T-helper 1 cell treated with Interleukin-12 subunit alpha and Interleukin-12 subunit beta and Interleukin-4 antibody, amounts not matched to agents 30 μg/mL and 1 μg/mL, for 36 hours (primary cell): ENCODE results near the gene CYP2B6.
"Not testable (repeated sequence)": the region's sequence is repeated elsewhere in the genome, so short reads cannot be mapped to it uniquely, and the experiment has no call there.

ENCODE experiments used
- H3K27ac Mint-ChIP-seq: one replicate; pipeline ENCODE4 v1.8.0; 2021; ENCODE audit warnings: mild to moderate bottlenecking, mixed read lengths
- H3K27me3 Mint-ChIP-seq: one replicate; pipeline ENCODE4 v1.8.0; 2021; ENCODE audit warnings: low read depth, mixed read lengths
- H3K36me3 Mint-ChIP-seq: one replicate; pipeline ENCODE4 v1.8.0; 2021; ENCODE audit warnings: low read depth, mixed read lengths
- H3K4me1 Mint-ChIP-seq: one replicate; pipeline ENCODE4 v1.8.0; 2021; ENCODE audit warnings: low read depth, mixed read lengths
- H3K4me3 Mint-ChIP-seq: one replicate; pipeline ENCODE4 v1.8.0; 2021; ENCODE audit warnings: mild to moderate bottlenecking, moderate library complexity, mixed read lengths
- H3K9me3 Mint-ChIP-seq: one replicate; pipeline ENCODE4 v1.8.0; 2021; ENCODE audit warnings: mixed read lengths

The CYP2B6 gene

GRCh38 chr19:40990972-40991381, at the start of gene CYP2B6:
TSS of gene CYP2B6 (plus strand) at chr19:40991282. CDS start at chr19:40991306, 24 bp downstream.
- Mint-ChIP-seq H3K4me3 (no peak within 1 kb of the TSS), H3K36me3 (peaks cover 1% of the 10 kb centered on the region), H3K27ac (no peak within 1 kb of the TSS), H3K4me1 (no peaks in the 10 kb centered on the region), H3K9me3 (peaks cover 7% of the 10 kb centered on the region), H3K27me3 (peaks cover 29% of the 10 kb centered on the region)

- peaks cover 2% of the 10 kb centered on the region for H3K36me3 Mint-ChIP-seq
- H3K27me3 Mint-ChIP-seq: peaks cover 32% of the 10 kb centered on the region
- H3K4me1 Mint-ChIP-seq: peaks cover 2% of the 10 kb centered on the region
- H3K9me3 Mint-ChIP-seq: no peaks in the 10 kb centered on the region
- no peak overlapping the region for H3K4me3 Mint-ChIP-seq
- H3K27ac Mint-ChIP-seq: no peak overlapping the region
Observed at GRCh38 chr19:40941481-40942219, 49.4 kb upstream of the CYP2B6 start.

- peaks cover 2% of the 10 kb centered on the region for H3K36me3 Mint-ChIP-seq
- peaks cover 4% of the 10 kb centered on the region for H3K9me3 Mint-ChIP-seq
- no peaks in the 10 kb centered on the region for H3K4me1 Mint-ChIP-seq
- peaks cover 25% of the 10 kb centered on the region for H3K27me3 Mint-ChIP-seq
- H3K4me3 Mint-ChIP-seq: no peak overlapping the region
- H3K27ac Mint-ChIP-seq: no peak overlapping the region
Observed at GRCh38 chr19:40945645-40946044, 45.4 kb upstream of the CYP2B6 start.

- Mint-ChIP-seq H3K9me3 (peaks cover 10% of the 10 kb centered on the region), H3K36me3 (peaks cover 2% of the 10 kb centered on the region), H3K27ac (no peak overlapping the region), H3K4me3 (no peak overlapping the region), H3K27me3 (peaks cover 25% of the 10 kb centered on the region), H3K4me1 (no peaks in the 10 kb centered on the region)
Observed at GRCh38 chr19:40947114-40947513, 44.0 kb upstream of the CYP2B6 start.

- no peak overlapping the region for H3K27ac Mint-ChIP-seq
- H3K27me3 Mint-ChIP-seq: peaks cover 25% of the 10 kb centered on the region
- peaks cover 2% of the 10 kb centered on the region for H3K36me3 Mint-ChIP-seq
- H3K9me3 Mint-ChIP-seq: peaks cover 13% of the 10 kb centered on the region
- H3K4me1 Mint-ChIP-seq: no peaks in the 10 kb centered on the region
- no peak overlapping the region for H3K4me3 Mint-ChIP-seq
Observed at GRCh38 chr19:40947573-40947972, 43.5 kb upstream of the CYP2B6 start.

GRCh38 chr19:40948580-40949299, 42.3 kb upstream of the CYP2B6 start:
- Mint-ChIP-seq H3K9me3 (peaks cover 25% of the 10 kb centered on the region), H3K27me3 (peaks cover 25% of the 10 kb centered on the region), H3K4me3 (no peak overlapping the region), H3K36me3 (peaks cover 2% of the 10 kb centered on the region), H3K27ac (no peak overlapping the region), H3K4me1 (no peaks in the 10 kb centered on the region)

- no peak overlapping the region for H3K4me3 Mint-ChIP-seq
- H3K9me3 Mint-ChIP-seq: peaks cover 52% of the 10 kb centered on the region
- H3K4me1 Mint-ChIP-seq: no peaks in the 10 kb centered on the region
- no peak overlapping the region for H3K27ac Mint-ChIP-seq
- peaks cover 8% of the 10 kb centered on the region for H3K27me3 Mint-ChIP-seq
- H3K36me3 Mint-ChIP-seq: peaks cover 2% of the 10 kb centered on the region
Observed at GRCh38 chr19:40954573-40954972, 36.5 kb upstream of the CYP2B6 start.

- H3K9me3 Mint-ChIP-seq: peaks cover 22% of the 10 kb centered on the region
- H3K27ac Mint-ChIP-seq: no peak overlapping the region
- H3K4me1 Mint-ChIP-seq: peaks cover 8% of the 10 kb centered on the region
- peaks cover 2% of the 10 kb centered on the region for H3K36me3 Mint-ChIP-seq
- no peak overlapping the region for H3K4me3 Mint-ChIP-seq
- H3K27me3 Mint-ChIP-seq: peaks cover 14% of the 10 kb centered on the region
Observed at GRCh38 chr19:40959338-40959737, 31.7 kb upstream of the CYP2B6 start.

- Mint-ChIP-seq H3K27ac (no peak overlapping the region), H3K9me3 (peaks cover 13% of the 10 kb centered on the region), H3K4me3 (no peak overlapping the region), H3K27me3 (peaks cover 14% of the 10 kb centered on the region), H3K4me1 (peaks cover 8% of the 10 kb centered on the region), H3K36me3 (no peaks in the 10 kb centered on the region)
Observed at GRCh38 chr19:40960062-40960685, 30.9 kb upstream of the CYP2B6 start.

GRCh38 chr19:40960780-40961179, 30.3 kb upstream of the CYP2B6 start:
- H3K9me3 Mint-ChIP-seq: peaks cover 12% of the 10 kb centered on the region
- no peak overlapping the region for H3K27ac Mint-ChIP-seq
- no peak overlapping the region for H3K4me3 Mint-ChIP-seq
- H3K4me1 Mint-ChIP-seq: peaks cover 8% of the 10 kb centered on the region
- H3K27me3 Mint-ChIP-seq: peaks cover 14% of the 10 kb centered on the region
- H3K36me3 Mint-ChIP-seq: no peaks in the 10 kb centered on the region

- Mint-ChIP-seq H3K27me3 (peaks cover 16% of the 10 kb centered on the region), H3K27ac (no peak overlapping the region), H3K9me3 (peaks cover 8% of the 10 kb centered on the region), H3K36me3 (peaks cover under 1% of the 10 kb centered on the region), H3K4me1 (peaks cover 8% of the 10 kb centered on the region), H3K4me3 (no peak overlapping the region)
Observed at GRCh38 chr19:40962460-40962961, 28.6 kb upstream of the CYP2B6 start.

GRCh38 chr19:40964361-40964760, 26.7 kb upstream of the CYP2B6 start:
- H3K4me3 Mint-ChIP-seq, H3K36me3 Mint-ChIP-seq, H3K27ac Mint-ChIP-seq, H3K9me3 Mint-ChIP-seq: not testable (repeated sequence)
- Mint-ChIP-seq H3K27me3 (peaks cover 10% of the 10 kb centered on the region), H3K4me1 (peaks cover 17% of the 10 kb centered on the region)

- Mint-ChIP-seq H3K27me3 (peaks cover 10% of the 10 kb centered on the region), H3K4me1 (peaks cover 26% of the 10 kb centered on the region)
- H3K27ac Mint-ChIP-seq, H3K4me3 Mint-ChIP-seq, H3K9me3 Mint-ChIP-seq, H3K36me3 Mint-ChIP-seq: not testable (repeated sequence)
Observed at GRCh38 chr19:40965351-40965750, 25.7 kb upstream of the CYP2B6 start.

- not testable (repeated sequence) for H3K4me3 Mint-ChIP-seq, H3K27ac Mint-ChIP-seq, H3K36me3 Mint-ChIP-seq, H3K9me3 Mint-ChIP-seq
- peaks cover 35% of the 10 kb centered on the region for H3K4me1 Mint-ChIP-seq
- H3K27me3 Mint-ChIP-seq: peaks cover 10% of the 10 kb centered on the region
Observed at GRCh38 chr19:40966591-40966990, 24.5 kb upstream of the CYP2B6 start.

GRCh38 chr19:40968065-40968464, 23.0 kb upstream of the CYP2B6 start:
- peaks cover 10% of the 10 kb centered on the region for H3K27me3 Mint-ChIP-seq
- peaks cover 37% of the 10 kb centered on the region for H3K4me1 Mint-ChIP-seq
- peaks cover 11% of the 10 kb centered on the region for H3K36me3 Mint-ChIP-seq
- H3K4me3 Mint-ChIP-seq, H3K27ac Mint-ChIP-seq, H3K9me3 Mint-ChIP-seq: not testable (repeated sequence)
